OCI-LY7 (cell line): Measurements from ENCODE around the gene CLDN9. TPM values are rescaled to one million over a fixed set of nuclear protein-coding genes. Genes with fewer than 3 reads are reported as not detected.

Experiments
- BruUV-seq: library from RNA; stranded (reverse); fragments of 400-500 nt; replicated peaks from 2 replicates; lab custom pipeline; 2021; lab: Mats Ljungman, UMichigan
- CTCF ChIA-PET: fragments of 300-600 bp; sonication (Branson Sonifier 250); formaldehyde crosslinking; loops from one replicate; lab custom pipeline; 2022; ENCODE audit warnings: antibody characterized with exemption; ENCODE audit not compliant: unreplicated experiment; lab: Charles Lee
- POLR2A ChIA-PET: fragments of 300-600 bp; sonication (Branson Sonifier 250); formaldehyde crosslinking; loops from one replicate; lab custom pipeline; 2022; ENCODE audit warnings: antibody characterized with exemption; lab: Charles Lee
- DNase-seq: peaks from one replicate; pipeline ENCODE4 v3.0.0-alpha.2; 2015; ENCODE audit warnings: low spot score
- H2AFZ ChIP-seq: fragments of 200-600 bp; sonication (generic), shearing (Covaris generic); 2 replicates; pipeline ENCODE4 v1.6.1; 2014; ENCODE audit warnings: mild to moderate bottlenecking, antibody characterized with exemption, low read length, moderate library complexity
- H3K27ac ChIP-seq: fragments of 200-600 bp; sonication (generic); 2 replicates; pipeline ENCODE4 v1.5.1; 2014; ENCODE audit warnings: mixed run types, low read depth, mild to moderate bottlenecking, moderate library complexity, low read length, inconsistent platforms; ENCODE audit not compliant: poor library complexity, severe bottlenecking
- H3K36me3 ChIP-seq: fragments of 200-600 bp; sonication (generic); 2 replicates; pipeline ENCODE4 v1.6.1; 2014; ENCODE audit warnings: mild to moderate bottlenecking, antibody characterized with exemption, low read length, moderate library complexity, mixed read lengths; ENCODE audit not compliant: insufficient read depth
- H3K4me1 ChIP-seq: fragments of 200-600 bp; sonication (generic); 2 replicates; pipeline ENCODE4 v1.5.1; 2014; ENCODE audit warnings: mild to moderate bottlenecking, low read length; ENCODE audit not compliant: insufficient read depth, poor library complexity, severe bottlenecking
- H3K4me2 ChIP-seq: fragments of 200-600 bp; sonication (generic); 2 replicates; pipeline ENCODE4 v1.6.1; 2014; ENCODE audit warnings: mild to moderate bottlenecking, low read length
- H3K4me3 ChIP-seq: fragments of 200-600 bp; sonication (generic); 2 replicates; pipeline ENCODE4 v1.5.1; 2014; ENCODE audit warnings: mild to moderate bottlenecking, low read depth, low read length; ENCODE audit not compliant: poor library complexity, severe bottlenecking
- H3K79me2 ChIP-seq: fragments of 200-600 bp; sonication (generic); 2 replicates; pipeline ENCODE4 v1.6.1; 2016; ENCODE audit warnings: low read depth, mild to moderate bottlenecking, low read length, moderate library complexity, mixed read lengths; ENCODE audit not compliant: insufficient read depth
- H3K9me2 ChIP-seq: fragments of 200-600 bp; sonication (generic); 2 replicates; pipeline ENCODE4 v1.6.1; 2016; ENCODE audit warnings: mild to moderate bottlenecking, low read length, mixed read lengths; ENCODE audit not compliant: insufficient read depth
- H3K9me3 ChIP-seq: fragments of 200-600 bp; sonication (generic); 2 replicates; pipeline ENCODE4 v1.6.1; 2014; ENCODE audit warnings: mild to moderate bottlenecking, mixed run types, low read length, mixed read lengths
- H4K20me1 ChIP-seq: fragments of 200-600 bp; sonication (generic); 2 replicates; pipeline ENCODE4 v1.6.1; 2014; ENCODE audit warnings: mild to moderate bottlenecking, antibody characterized with exemption, low read length, moderate library complexity, mixed read lengths; ENCODE audit not compliant: insufficient read depth
- CTCF ChIP-seq: fragments of 200-600 bp; sonication (generic); conservative IDR thresholded peaks from 2 replicates; pipeline ENCODE4 v1.5.1; 2014; ENCODE audit warnings: mild to moderate bottlenecking, antibody characterized with exemption, low read length, moderate library complexity, mixed read lengths
- EZH2phosphoT487 ChIP-seq: fragments of 200-600 bp; sonication (generic); IDR thresholded peaks from 2 replicates; pipeline ENCODE4 v1.6.1; 2018; ENCODE audit warnings: low read depth, borderline replicate concordance, mild to moderate bottlenecking, mixed run types, antibody characterized with exemption, low read length, moderate library complexity, mixed read lengths
- intact Hi-C: fragments of 100-400 bp; cut with micrococcal nuclease; formaldehyde crosslinking; loops from one replicate; pipeline ENCODE4 v1.10.0; 2022; ENCODE audit not compliant: unreplicated experiment
- total RNA-seq, 2 experiments: library from RNA; depleted of rRNA in 1 of 2; stranded (reverse); fragments of >200 nt in 1 of 2; shearing (Covaris generic) in 1 of 2; gene quantifications; 2 replicates each; pipeline ENCODE4 v1.2.3, GENCODE V29; 2014 to 2022

Gene CLDN9
- total RNA-seq, 2 experiments from 2014 or later: 0.42 TPM; not detected in 1

- Histone ChIP-seq H3K4me3 (peak overlapping the region; percentile 76), H3K79me2 (no peaks in the 10 kb centered on the region), H3K27ac (peak overlapping the region; percentile 39), H3K4me2 (peak overlapping the region; percentile 75), H2AFZ (peak overlapping the region; percentile 97), H3K36me3 (no peaks in the 10 kb centered on the region), H3K4me1 (peaks cover 31% of the 10 kb centered on the region), H3K9me3 (no peaks in the 10 kb centered on the region), H4K20me1 (no peaks in the 10 kb centered on the region), H3K9me2 (no peaks in the 10 kb centered on the region)
- intact Hi-C loops: loop anchor here (1.0 to 2.0 kb wide), 5 partner anchors 16 to 108 kb away; no protein-coding TSS in a partner anchor
- no peak for TF ChIP-seq EZH2phosphoT487
- peak; percentile 79 for TF ChIP-seq CTCF
- DNase-seq: peak; percentile 92
- CTCF ChIA-PET: interaction anchor here (0.6 to 1.9 kb wide), 5 partner anchors 25 to 76 kb away, joined by 3 to 12 read pairs (median 7); partner anchors contain the start of gene ZNF213
- no TSS peak for BruUV-seq
- POLR2A ChIA-PET: interaction anchor here (0.6 kb wide), 1 partner anchor 99 kb away, joined by 3 read pairs; no protein-coding TSS in a partner anchor
These were observed 46.5 kb downstream of the CLDN9 start for GRCh38 chr16:3059041-3059722.

GRCh38 chr16:3059723-3060242 lies 47.1 kb downstream of the CLDN9 start:
- no peak for TF ChIP-seq EZH2phosphoT487
- no peak for TF ChIP-seq CTCF
- no peaks in the 10 kb centered on the region for H3K9me2 ChIP-seq
- no peaks in the 10 kb centered on the region for H3K36me3 ChIP-seq
- peak overlapping the region; percentile 75 for H3K4me2 ChIP-seq
- no peak overlapping the region for H3K27ac ChIP-seq
- H3K79me2 ChIP-seq: no peaks in the 10 kb centered on the region
- ChIA-PET POLR2A (no interaction called here), CTCF (interaction anchor here (0.6 to 1.9 kb wide), 4 partner anchors 26 to 75 kb away, joined by 3 to 12 read pairs (median 7); partner anchors contain the start of gene ZNF213)
- H3K4me3 ChIP-seq: peak overlapping the region; percentile 76
- H2AFZ ChIP-seq: peak overlapping the region; percentile 97
- BruUV-seq: no TSS peak
- H4K20me1 ChIP-seq: no peaks in the 10 kb centered on the region
- intact Hi-C loops: loop anchor here (1.0 to 2.0 kb wide), 5 partner anchors 16 to 107 kb away; no protein-coding TSS in a partner anchor
- DNase-seq: no peak
- H3K4me1 ChIP-seq: peaks cover 28% of the 10 kb centered on the region
- H3K9me3 ChIP-seq: no peaks in the 10 kb centered on the region
